Stimulated activated effector memory CD8-positive, alpha-beta T cell treated with anti-CD3 and anti-CD28 coated beads, Interleukin-12 subunit alpha, Interleukin-12 subunit beta, amount 100 ng/mL, for 72 hours (primary cell): ENCODE results near the gene DCHS1.
"Not testable (repeated sequence)": the region's sequence is repeated elsewhere in the genome, so short reads cannot be mapped to it uniquely, and the experiment has no call there.

Source experiments
- ATAC-seq: fragments of 150-1000 bp; cut with Tn5 transposase; 2 replicates; pipeline ENCODE4 v1.10.0; 2021
- DNase-seq, 2 donors: peaks; one replicate each; pipeline ENCODE4 v3.0.0; 2021 to 2022; ENCODE audit warnings: low spot score in 2 of 2
- H3K27ac Mint-ChIP-seq: one replicate; pipeline ENCODE4 v1.8.0; 2022; ENCODE audit warnings: mild to moderate bottlenecking, mixed read lengths
- H3K36me3 Mint-ChIP-seq: one replicate; pipeline ENCODE4 v1.8.0; 2022; ENCODE audit warnings: mild to moderate bottlenecking, mixed read lengths
- H3K4me1 Mint-ChIP-seq: one replicate; pipeline ENCODE4 v1.8.0; 2022; ENCODE audit warnings: mixed read lengths
- H3K4me3 Mint-ChIP-seq: one replicate; pipeline ENCODE4 v1.8.0; 2022; ENCODE audit warnings: mild to moderate bottlenecking, mixed read lengths
- H3K9me3 Mint-ChIP-seq: one replicate; pipeline ENCODE4 v1.8.0; 2022; ENCODE audit warnings: mixed read lengths

The DCHS1 gene

DNA sequence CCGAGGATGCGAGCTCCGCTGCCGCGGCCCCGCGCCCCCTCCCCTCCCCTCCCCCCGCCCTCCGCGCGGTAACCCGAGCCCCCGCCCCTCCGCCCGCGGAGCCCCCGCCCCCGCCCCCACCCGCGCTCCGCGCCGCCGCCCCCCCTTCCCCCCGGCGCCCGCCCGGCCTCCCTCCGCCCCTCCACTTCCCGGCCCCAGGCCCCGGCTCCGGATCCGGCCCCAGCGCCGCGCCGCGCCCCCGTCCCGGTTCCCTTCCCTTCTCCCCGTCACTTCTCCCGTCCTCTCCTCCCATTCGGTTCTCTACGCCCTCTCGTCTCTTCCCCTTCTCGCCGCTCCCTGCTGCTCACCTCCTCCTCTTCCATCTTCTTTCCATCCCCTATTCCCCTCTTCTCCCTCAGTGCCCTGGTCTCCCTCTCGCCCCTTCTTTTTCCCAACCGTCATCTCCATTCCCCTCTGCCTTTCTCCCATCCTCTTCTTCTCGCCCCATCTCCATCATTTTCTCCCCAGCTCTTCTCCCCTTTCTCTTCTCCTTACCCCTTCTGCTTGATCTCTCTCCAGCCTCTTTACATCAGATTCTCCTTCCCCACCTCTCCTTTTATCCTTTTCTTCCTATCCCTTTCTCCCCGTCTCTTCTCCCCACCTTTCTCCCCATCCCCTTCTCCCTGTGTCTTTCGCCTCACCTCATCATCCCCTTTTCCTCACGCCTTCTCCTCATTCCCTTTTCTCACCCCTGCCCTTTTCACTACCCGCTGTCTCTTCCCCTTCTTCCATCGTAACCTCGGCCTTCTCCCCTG is at the start of gene DCHS1:
Gene DCHS1 (minus strand): TSS at position 20 of the 794 bp plus-strand sequence. CDS start 14,196 bp downstream, outside the sequence.
- Mint-ChIP-seq H3K4me1 (peaks cover 10% of the 10 kb centered on the region), H3K27ac (peak within 1 kb of the TSS; percentile 21)

GRCh38 chr11:6703247-6704063 is 47.8 kb upstream of the DCHS1 start:
- no peak for DNase-seq
- H3K27ac Mint-ChIP-seq: no peak overlapping the region

More for the DNA sequence above, at the start of gene DCHS1:
- DNase-seq: no peak
- no peaks in the 10 kb centered on the region for H3K9me3 Mint-ChIP-seq
- peak within 1 kb of the TSS; percentile 65 for H3K4me3 Mint-ChIP-seq
- ATAC-seq: no peak
- no peaks in the 10 kb centered on the region for H3K36me3 Mint-ChIP-seq

DNA sequence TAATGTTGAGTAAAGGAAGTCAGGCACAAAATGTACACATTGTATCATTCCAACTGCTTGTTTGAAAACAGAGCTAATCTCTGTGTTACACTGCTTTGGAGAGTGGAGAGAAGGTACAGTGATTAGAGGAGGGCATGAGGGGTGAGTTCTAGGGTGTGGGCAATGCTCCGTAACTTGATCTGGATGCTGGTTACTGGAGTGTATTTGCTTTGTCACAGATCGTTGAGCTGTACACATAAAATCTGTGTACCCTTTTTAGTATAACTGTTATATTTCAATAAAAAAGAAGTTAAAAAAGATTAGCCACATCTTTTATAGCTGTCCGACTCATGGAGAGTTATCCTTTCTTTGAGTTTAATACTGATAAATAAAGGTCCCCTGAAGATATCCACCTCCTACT is 46.3 kb upstream of the DCHS1 start:
- DNase-seq, H3K27ac Mint-ChIP-seq, H3K36me3 Mint-ChIP-seq, H3K9me3 Mint-ChIP-seq, H3K4me3 Mint-ChIP-seq, ATAC-seq: not testable (repeated sequence)
- H3K4me1 Mint-ChIP-seq: peaks cover 13% of the 10 kb centered on the region

More at GRCh38 chr11:6703247-6704063, 47.8 kb upstream of the DCHS1 start:
- Mint-ChIP-seq H3K36me3 (peaks cover 7% of the 10 kb centered on the region), H3K9me3 (no peaks in the 10 kb centered on the region), H3K4me3 (no peak overlapping the region), H3K4me1 (peaks cover 13% of the 10 kb centered on the region)
- ATAC-seq: no peak

GRCh38 chr11:6695377-6695776 is 39.8 kb upstream of the DCHS1 start:
- Mint-ChIP-seq H3K27ac (peak overlapping the region; percentile 76), H3K4me1 (peaks cover 34% of the 10 kb centered on the region), H3K4me3 (no peak overlapping the region), H3K9me3 (no peaks in the 10 kb centered on the region), H3K36me3 (no peaks in the 10 kb centered on the region)
- ATAC-seq: peak; percentile 51
- DNase-seq: peak in 1 of 2 donors; percentile 38

- no peaks in the 10 kb centered on the region for H3K9me3 Mint-ChIP-seq
- peaks cover 34% of the 10 kb centered on the region for H3K4me1 Mint-ChIP-seq
- no peak for ATAC-seq
- DNase-seq: no peak
- H3K27ac Mint-ChIP-seq: peak overlapping the region; percentile 70
- peak overlapping the region; percentile 15 for H3K4me3 Mint-ChIP-seq
- no peaks in the 10 kb centered on the region for H3K36me3 Mint-ChIP-seq
Measured at GRCh38 chr11:6694229-6694535, 38.6 kb upstream of the DCHS1 start.

DNA sequence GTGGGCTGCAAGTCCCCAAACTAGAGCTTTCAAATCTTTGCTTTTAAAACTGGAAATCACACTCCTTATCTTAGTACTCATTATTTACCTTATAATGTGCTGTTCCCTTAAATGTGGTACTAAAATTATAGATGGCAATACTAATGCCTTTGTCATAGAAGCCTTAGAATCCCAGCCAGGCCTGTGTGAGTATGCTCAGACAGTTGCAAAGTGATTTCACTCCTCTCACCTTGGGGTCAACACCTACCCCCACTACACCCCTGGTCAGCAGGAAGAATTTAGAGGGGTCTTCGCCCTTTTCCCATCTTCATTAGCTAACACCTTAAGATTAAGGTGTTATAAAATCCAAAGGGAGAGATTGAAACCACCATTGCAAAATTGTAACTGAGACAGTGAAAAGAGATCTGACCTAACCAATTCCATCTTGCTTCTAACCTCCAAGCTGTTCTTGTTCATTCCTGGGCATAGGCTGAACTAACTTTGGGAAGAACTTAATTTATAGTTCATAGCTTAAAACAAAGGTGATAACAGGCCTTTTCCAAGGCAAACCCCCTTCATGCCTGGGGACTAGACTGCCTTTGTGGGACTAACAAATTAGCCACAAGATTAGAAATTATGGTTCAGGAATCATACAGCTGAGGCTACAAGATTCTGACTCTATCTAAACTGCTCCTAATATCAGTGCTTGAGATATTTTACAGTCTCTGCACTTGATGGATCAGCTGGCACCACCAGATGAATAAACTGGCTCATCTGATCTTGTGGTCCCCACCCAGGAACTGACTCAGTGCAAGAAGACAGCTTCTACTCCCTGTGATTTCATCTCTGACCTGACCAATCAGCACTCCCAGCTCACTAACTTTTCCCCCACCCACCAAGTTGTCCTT is 38.0 kb upstream of the DCHS1 start:
- H3K9me3 Mint-ChIP-seq: no peaks in the 10 kb centered on the region
- H3K4me3 Mint-ChIP-seq: peak overlapping the region; percentile 15

DNA sequence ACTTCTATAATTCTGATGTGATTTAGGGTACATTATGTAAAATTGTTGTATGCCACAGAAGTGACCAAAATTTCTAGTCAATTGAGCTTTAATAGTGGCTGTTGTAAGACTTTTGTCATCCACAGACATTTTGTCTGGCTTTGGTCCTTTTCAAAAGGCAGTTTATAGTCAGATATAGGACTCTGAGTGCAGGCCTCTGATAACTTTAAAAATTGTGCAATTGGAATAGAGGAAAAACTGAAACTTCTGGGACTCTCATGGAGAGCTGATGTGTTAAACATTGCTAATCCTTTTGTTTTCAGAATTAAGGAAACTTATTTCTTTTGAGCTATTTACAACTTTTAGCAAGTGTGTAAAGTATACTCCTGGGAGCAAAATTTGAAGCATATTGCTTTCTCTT is 36.5 kb upstream of the DCHS1 start:
- Mint-ChIP-seq H3K27ac (no peak overlapping the region), H3K4me1 (peaks cover 39% of the 10 kb centered on the region), H3K9me3 (no peaks in the 10 kb centered on the region), H3K4me3 (no peak overlapping the region), H3K36me3 (no peaks in the 10 kb centered on the region)
- DNase-seq (no peak), ATAC-seq (no peak)

More for the DNA sequence above, 38.0 kb upstream of the DCHS1 start:
- H3K4me1 Mint-ChIP-seq: peaks cover 34% of the 10 kb centered on the region
- H3K27ac Mint-ChIP-seq: peak overlapping the region; percentile 70
- no peaks in the 10 kb centered on the region for H3K36me3 Mint-ChIP-seq
- DNase-seq (peak; percentile 22 to 68), ATAC-seq (peak; percentile 82)

DNA sequence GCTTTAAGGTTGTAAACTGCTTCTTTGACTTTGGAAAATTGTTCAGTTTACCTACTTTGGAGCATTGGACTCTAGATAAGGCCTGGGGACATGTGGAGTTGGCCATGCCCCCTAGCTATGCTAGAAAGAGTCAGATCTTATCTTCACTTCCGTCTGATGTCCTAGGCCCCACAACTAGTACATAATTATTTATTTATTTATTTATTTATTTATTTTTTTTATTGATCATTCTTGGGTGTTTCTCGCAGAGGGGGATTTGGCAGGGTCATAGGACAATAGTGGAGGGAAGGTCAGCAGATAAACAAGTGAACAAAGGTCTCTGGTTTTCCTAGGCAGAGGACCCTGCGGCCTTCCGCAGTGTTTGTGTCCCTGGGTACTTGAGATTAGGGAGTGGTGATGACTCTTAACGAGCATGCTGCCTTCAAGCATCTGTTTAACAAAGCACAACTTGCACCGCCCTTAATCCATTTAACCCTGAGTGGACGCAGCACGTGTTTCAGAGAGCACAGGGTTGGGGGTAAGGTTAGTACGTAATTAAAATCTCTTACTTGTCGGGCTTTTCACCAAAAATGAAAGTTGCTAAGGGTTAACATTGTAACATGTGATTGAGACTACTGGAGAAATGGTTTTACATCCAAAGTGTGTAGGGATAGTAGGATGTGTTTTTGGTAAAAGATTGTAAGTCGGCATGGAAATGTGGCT is 35.0 kb upstream of the DCHS1 start:
- peaks cover 32% of the 10 kb centered on the region for H3K4me1 Mint-ChIP-seq
- not testable (repeated sequence) for H3K27ac Mint-ChIP-seq, DNase-seq, H3K9me3 Mint-ChIP-seq, H3K4me3 Mint-ChIP-seq, ATAC-seq, H3K36me3 Mint-ChIP-seq

GRCh38 chr11:6687876-6688275 is 32.3 kb upstream of the DCHS1 start:
- H3K36me3 Mint-ChIP-seq: peaks cover 17% of the 10 kb centered on the region
- H3K9me3 Mint-ChIP-seq: no peaks in the 10 kb centered on the region
- DNase-seq (no peak), ATAC-seq (no peak)
- no peak overlapping the region for H3K27ac Mint-ChIP-seq
- H3K4me3 Mint-ChIP-seq: no peak overlapping the region
- peaks cover 22% of the 10 kb centered on the region for H3K4me1 Mint-ChIP-seq

- no peak for ATAC-seq
- no peak for DNase-seq
- peaks cover 31% of the 10 kb centered on the region for H3K4me1 Mint-ChIP-seq
- no peaks in the 10 kb centered on the region for H3K9me3 Mint-ChIP-seq
- peaks cover 35% of the 10 kb centered on the region for H3K36me3 Mint-ChIP-seq
- peak overlapping the region; percentile 38 for H3K27ac Mint-ChIP-seq
- H3K4me3 Mint-ChIP-seq: no peak overlapping the region
Measured at GRCh38 chr11:6686006-6686405, 30.4 kb upstream of the DCHS1 start.

DNA sequence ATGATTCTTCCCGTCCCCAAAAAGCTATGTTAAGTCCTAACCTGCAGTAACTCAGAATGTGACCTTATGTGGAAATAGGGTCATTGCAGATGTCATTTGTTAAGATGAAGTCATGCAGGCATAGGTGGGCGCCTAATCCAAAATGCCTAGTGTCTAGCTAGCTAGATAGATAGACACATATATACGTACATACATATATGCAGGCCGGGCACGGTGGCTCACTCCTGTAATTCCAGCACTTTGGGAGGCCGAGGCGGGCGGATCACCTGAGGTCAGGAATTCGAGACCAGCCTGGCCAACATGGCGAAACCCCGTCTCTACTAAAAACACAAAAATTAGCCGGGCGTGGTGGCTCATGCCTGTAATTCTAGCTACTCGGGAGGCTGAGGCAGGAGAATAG is 28.5 kb upstream of the DCHS1 start:
- not testable (repeated sequence) for H3K9me3 Mint-ChIP-seq, DNase-seq, ATAC-seq
- Mint-ChIP-seq H3K4me1 (peaks cover 43% of the 10 kb centered on the region), H3K36me3 (peaks cover 54% of the 10 kb centered on the region), H3K4me3 (peak overlapping the region; percentile 99), H3K27ac (peak overlapping the region; percentile 99)

DNA sequence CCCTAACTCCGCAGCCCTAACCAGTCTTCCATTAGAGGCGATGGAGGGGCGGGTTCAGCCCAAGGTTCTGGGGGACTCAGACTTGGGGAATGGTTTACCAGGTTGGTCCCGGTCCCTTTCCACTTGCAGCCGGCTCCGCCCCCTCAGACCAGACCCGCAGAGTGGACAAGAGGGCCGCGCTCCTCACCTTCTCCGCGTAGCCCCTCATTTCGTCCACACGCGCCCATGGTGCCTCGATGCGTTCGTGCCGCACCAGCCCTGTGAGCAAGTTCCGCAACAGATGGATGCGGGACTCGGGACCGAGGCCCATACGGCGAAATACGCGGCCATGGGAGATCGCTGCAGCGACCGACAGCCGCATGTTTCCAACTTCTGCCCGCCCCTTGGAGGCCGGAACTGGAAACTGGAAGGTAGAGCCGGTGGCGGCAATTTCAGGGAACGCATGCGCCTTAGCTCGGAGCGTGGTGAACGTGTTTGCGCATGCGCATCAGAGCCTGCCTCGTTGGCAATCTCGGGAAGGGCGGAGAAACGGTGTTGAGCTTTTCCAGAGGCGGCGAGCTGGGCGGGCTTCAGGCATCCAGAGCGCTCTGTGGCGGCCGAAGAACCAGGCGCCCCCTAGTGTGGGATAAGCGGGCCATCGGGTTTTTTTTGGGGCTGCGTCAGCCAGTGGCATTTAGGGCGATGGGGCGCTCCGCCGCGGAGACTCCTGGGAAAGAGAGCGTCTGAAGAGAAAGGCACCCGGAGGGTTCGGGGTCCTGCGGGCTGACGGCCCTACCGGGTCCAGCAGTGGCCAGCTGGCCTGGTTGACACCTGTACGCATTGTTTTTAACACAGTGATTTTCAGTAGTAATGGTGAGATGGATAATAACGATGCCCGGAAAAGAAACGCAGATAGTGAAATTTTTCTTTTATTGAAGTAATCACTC is 27.6 kb upstream of the DCHS1 start, which contains the start of gene MRPL17:
Gene MRPL17 (minus strand): TSS at position 405 of the 926 bp plus-strand sequence. CDS start 44 bp downstream, at position 361.
- H3K4me1 Mint-ChIP-seq: peaks cover 46% of the 10 kb centered on the region
- peak; percentile 97 for ATAC-seq
- DNase-seq: peak; percentile 98 to 100
- H3K36me3 Mint-ChIP-seq: peaks cover 57% of the 10 kb centered on the region
- peak within 1 kb of the TSS; percentile 99 for H3K27ac Mint-ChIP-seq
- peak within 1 kb of the TSS; percentile 99 for H3K4me3 Mint-ChIP-seq
- H3K9me3 Mint-ChIP-seq: no peaks in the 10 kb centered on the region

- ATAC-seq (peak; percentile 0), DNase-seq (no peak)
- Mint-ChIP-seq H3K4me1 (peaks cover 44% of the 10 kb centered on the region), H3K4me3 (peak overlapping the region; percentile 99), H3K9me3 (no peaks in the 10 kb centered on the region), H3K27ac (peak overlapping the region; percentile 99), H3K36me3 (peaks cover 57% of the 10 kb centered on the region)
Measured at GRCh38 chr11:6682591-6682935, 27.0 kb upstream of the DCHS1 start.
